ENCODE data around the gene CHRNA7.

GRCh38 chr15:32020156-32020555, 10.2 kb upstream of the CHRNA7 start:
- no peak for TF ChIP-seq CTCF (IDR thresholded peaks at IDR 0.05; ENCODE audit: low read length)
- TF ChIP-seq EZH2 (IDR thresholded peaks at IDR 0.05; ENCODE audit: borderline replicate concordance, low read length): no peak

Data from OCI-LY1 (cell line).